Loucy (cell line): ENCODE data around the gene SIRT1.

Experiments
- H2AFZ ChIP-seq: fragments of 200-600 bp; sonication (generic); 2 replicates; pipeline ENCODE4 v1.6.0; 2016; ENCODE audit warnings: antibody characterized with exemption, mild to moderate bottlenecking, low read length, moderate library complexity
- H3F3A ChIP-seq: fragments of 200-600 bp; 2 replicates; pipeline ENCODE4 v1.6.0; 2016; ENCODE audit warnings: antibody characterized with exemption, low read depth, mild to moderate bottlenecking
- H3K27me3 ChIP-seq: fragments of 200-600 bp; sonication (generic); 2 replicates; pipeline ENCODE4 v1.6.1; 2014; ENCODE audit warnings: low read length, mild to moderate bottlenecking; ENCODE audit not compliant: insufficient read depth, poor library complexity, severe bottlenecking
- H3K36me3 ChIP-seq: fragments of 200-600 bp; sonication (generic); 2 replicates; pipeline ENCODE4 v1.6.1; 2016; ENCODE audit warnings: low read length; ENCODE audit not compliant: insufficient read depth
- H3K4me1 ChIP-seq: fragments of 200-600 bp; sonication (generic); 2 replicates; pipeline ENCODE4 v1.5.1; 2014; ENCODE audit warnings: low read length, mild to moderate bottlenecking; ENCODE audit not compliant: insufficient read depth, poor library complexity, severe bottlenecking
- H3K4me2 ChIP-seq: fragments of 200-600 bp; sonication (generic); 2 replicates; pipeline ENCODE4 v1.6.0; 2014; ENCODE audit warnings: antibody characterized with exemption, low read length, low read depth, mild to moderate bottlenecking; ENCODE audit not compliant: poor library complexity, severe bottlenecking
- H3K4me3 ChIP-seq: fragments of 200-600 bp; sonication (generic); 2 replicates; pipeline ENCODE4 v1.5.1; 2014; ENCODE audit warnings: low read length, mild to moderate bottlenecking, mixed read lengths; ENCODE audit not compliant: poor library complexity, severe bottlenecking
- H3K79me2 ChIP-seq: fragments of 200-600 bp; sonication (generic); 2 replicates; pipeline ENCODE4 v1.6.1; 2014; ENCODE audit warnings: low read length; ENCODE audit not compliant: insufficient read depth
- H3K9ac ChIP-seq: fragments of 200-600 bp; sonication (generic); 2 replicates; pipeline ENCODE4 v1.6.0; 2014; ENCODE audit warnings: mild to moderate bottlenecking, low read depth, low read length, moderate library complexity; ENCODE audit not compliant: poor library complexity, severe bottlenecking
- H3K9me2 ChIP-seq: fragments of 200-600 bp; sonication (generic); replicated peaks from 2 replicates; pipeline ENCODE4 v1.6.1; 2016; ENCODE audit warnings: low read depth, low read length, mixed read lengths
- H3K9me3 ChIP-seq: fragments of 200-600 bp; sonication (generic); 2 replicates; pipeline ENCODE4 v1.6.1; 2014; ENCODE audit warnings: mild to moderate bottlenecking, antibody characterized with exemption, low read length, low read depth; ENCODE audit not compliant: insufficient read depth
- H4K20me1 ChIP-seq: fragments of 200-600 bp; sonication (generic); 2 replicates; pipeline ENCODE4 v1.6.0; 2014; ENCODE audit warnings: antibody characterized with exemption, low read length, mild to moderate bottlenecking; ENCODE audit not compliant: insufficient read depth, poor library complexity, severe bottlenecking
- EZH2phosphoT487 ChIP-seq: fragments of 200-600 bp; IDR thresholded peaks from 2 replicates; pipeline ENCODE4 v1.6.1; 2018; ENCODE audit warnings: antibody characterized with exemption, mild to moderate bottlenecking, moderate library complexity, borderline replicate concordance
- TF ChIP-seq, protein P1 (sequence below): fragments of 200-600 bp; sonication (generic); conservative IDR thresholded peaks from 2 replicates; pipeline ENCODE4 v1.5.1; 2014; ENCODE audit warnings: mild to moderate bottlenecking, antibody characterized with exemption, low read length

Gene SIRT1

DNA sequence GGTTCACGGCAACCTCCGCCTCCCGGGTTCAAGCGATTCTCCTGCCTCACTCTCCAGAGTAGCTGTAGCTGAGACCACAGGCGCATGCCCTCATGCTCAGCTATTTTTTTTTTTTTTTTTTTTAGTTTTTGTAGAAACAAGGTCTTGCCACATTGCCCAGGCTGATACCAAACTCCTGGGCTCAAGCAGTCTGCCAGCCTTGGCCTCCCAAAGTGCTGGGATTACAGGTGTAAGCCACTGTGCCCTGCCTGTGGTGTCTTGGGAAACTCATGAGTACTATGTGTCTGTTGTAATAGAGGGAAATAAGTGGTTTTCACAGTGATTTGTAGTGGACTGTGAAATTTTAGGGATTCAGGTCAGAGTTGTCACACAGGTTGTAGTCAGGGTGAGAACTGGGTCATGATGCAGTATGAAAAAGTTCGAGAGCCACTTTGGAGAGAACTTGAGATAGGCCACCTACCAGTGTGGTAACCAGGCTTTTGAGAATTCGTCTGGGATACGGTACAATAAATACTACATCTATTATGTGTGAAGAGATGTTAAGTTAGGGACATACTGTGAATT is 30.4 kb downstream of the SIRT1 start:
- no peaks in the 10 kb centered on the region for H3K4me1 ChIP-seq
- H3K27me3 ChIP-seq, result no peaks in the 10 kb centered on the region
- H3F3A ChIP-seq, result peaks cover 5% of the 10 kb centered on the region; the same call in 1 of the 2 replicates
- H3K4me2 ChIP-seq, result no peak overlapping the region
- H3K9ac ChIP-seq, result no peak overlapping the region
- TF ChIP-seq, protein P1, sequence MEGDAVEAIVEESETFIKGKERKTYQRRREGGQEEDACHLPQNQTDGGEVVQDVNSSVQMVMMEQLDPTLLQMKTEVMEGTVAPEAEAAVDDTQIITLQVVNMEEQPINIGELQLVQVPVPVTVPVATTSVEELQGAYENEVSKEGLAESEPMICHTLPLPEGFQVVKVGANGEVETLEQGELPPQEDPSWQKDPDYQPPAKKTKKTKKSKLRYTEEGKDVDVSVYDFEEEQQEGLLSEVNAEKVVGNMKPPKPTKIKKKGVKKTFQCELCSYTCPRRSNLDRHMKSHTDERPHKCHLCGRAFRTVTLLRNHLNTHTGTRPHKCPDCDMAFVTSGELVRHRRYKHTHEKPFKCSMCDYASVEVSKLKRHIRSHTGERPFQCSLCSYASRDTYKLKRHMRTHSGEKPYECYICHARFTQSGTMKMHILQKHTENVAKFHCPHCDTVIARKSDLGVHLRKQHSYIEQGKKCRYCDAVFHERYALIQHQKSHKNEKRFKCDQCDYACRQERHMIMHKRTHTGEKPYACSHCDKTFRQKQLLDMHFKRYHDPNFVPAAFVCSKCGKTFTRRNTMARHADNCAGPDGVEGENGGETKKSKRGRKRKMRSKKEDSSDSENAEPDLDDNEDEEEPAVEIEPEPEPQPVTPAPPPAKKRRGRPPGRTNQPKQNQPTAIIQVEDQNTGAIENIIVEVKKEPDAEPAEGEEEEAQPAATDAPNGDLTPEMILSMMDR, result no peak
- no peak for TF ChIP-seq EZH2phosphoT487
- no peak overlapping the region for H3K4me3 ChIP-seq
- H3K36me3 ChIP-seq, result peaks cover 77% of the 10 kb centered on the region
- no peaks in the 10 kb centered on the region for H3K9me2 ChIP-seq
- no peaks in the 10 kb centered on the region for H4K20me1 ChIP-seq
- H3K9me3 ChIP-seq, result no peaks in the 10 kb centered on the region
- H2AFZ ChIP-seq, result no peak overlapping the region
- no peaks in the 10 kb centered on the region for H3K79me2 ChIP-seq

DNA sequence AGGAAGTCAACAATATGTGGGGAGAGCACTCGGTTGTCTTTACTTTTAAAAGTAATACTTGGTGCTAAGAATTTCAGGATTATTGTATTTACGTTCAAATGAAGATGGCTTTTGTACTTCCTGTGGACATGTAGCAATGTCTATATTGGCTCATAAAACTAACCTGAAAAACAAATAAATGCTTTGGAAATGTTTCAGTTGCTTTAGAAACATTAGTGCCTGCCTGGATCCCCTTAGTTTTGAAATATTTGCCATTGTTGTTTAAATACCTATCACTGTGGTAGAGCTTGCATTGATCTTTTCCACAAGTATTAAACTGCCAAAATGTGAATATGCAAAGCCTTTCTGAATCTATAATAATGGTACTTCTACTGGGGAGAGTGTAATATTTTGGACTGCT is 32.7 kb downstream of the SIRT1 start:
- H4K20me1 ChIP-seq, result no peaks in the 10 kb centered on the region
- H3K9me3 ChIP-seq, result no peaks in the 10 kb centered on the region
- H3K4me2 ChIP-seq, result no peak overlapping the region
- no peak overlapping the region for H3K4me3 ChIP-seq
- no peaks in the 10 kb centered on the region for H3K27me3 ChIP-seq
- H3K36me3 ChIP-seq, result peaks cover 59% of the 10 kb centered on the region
- H3K9me2 ChIP-seq, result no peaks in the 10 kb centered on the region
- TF ChIP-seq, protein P1, result no peak
- TF ChIP-seq EZH2phosphoT487, result no peak
- no peaks in the 10 kb centered on the region for H3K4me1 ChIP-seq
- no peak overlapping the region for H3K9ac ChIP-seq
- peaks cover 5% of the 10 kb centered on the region; the same call in 1 of the 2 replicates for H3F3A ChIP-seq
- no peaks in the 10 kb centered on the region for H3K79me2 ChIP-seq
- no peak overlapping the region for H2AFZ ChIP-seq

DNA sequence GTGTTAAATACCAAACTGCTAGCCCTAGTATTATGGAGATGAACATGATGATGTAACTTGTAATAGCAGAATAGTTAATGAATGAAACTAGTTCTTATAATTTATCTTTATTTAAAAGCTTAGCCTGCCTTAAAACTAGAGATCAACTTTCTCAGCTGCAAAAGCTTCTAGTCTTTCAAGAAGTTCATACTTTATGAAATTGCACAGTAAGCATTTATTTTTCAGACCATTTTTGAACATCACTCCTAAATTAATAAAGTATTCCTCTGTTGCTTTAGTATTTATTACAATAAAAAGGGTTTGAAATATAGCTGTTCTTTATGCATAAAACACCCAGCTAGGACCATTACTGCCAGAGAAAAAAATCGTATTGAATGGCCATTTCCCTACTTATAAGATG is 33.2 kb downstream of the SIRT1 start:
- TF ChIP-seq, protein P1, result no peak
- no peak for TF ChIP-seq EZH2phosphoT487
- no peaks in the 10 kb centered on the region for H3K79me2 ChIP-seq
- H3F3A ChIP-seq, result peaks cover 5% of the 10 kb centered on the region; the same call in 1 of the 2 replicates
- no peaks in the 10 kb centered on the region for H3K9me3 ChIP-seq
- H3K4me3 ChIP-seq, result no peak overlapping the region
- no peak overlapping the region for H3K9ac ChIP-seq
- H3K4me2 ChIP-seq, result no peak overlapping the region
- H3K9me2 ChIP-seq, result no peaks in the 10 kb centered on the region
- H3K27me3 ChIP-seq, result no peaks in the 10 kb centered on the region
- H4K20me1 ChIP-seq, result no peaks in the 10 kb centered on the region
- no peak overlapping the region for H2AFZ ChIP-seq
- no peaks in the 10 kb centered on the region for H3K4me1 ChIP-seq
- peaks cover 55% of the 10 kb centered on the region for H3K36me3 ChIP-seq
